Islet of Langerhans (tissue), 1 donor: ENCODE measurements around the gene YBX2.
"Not testable (repeated sequence)": the region's sequence is repeated elsewhere in the genome, so short reads cannot be mapped to it uniquely, and the experiment has no call there.

Source experiments
- FAIRE-seq: peaks from one replicate; lab custom pipeline; 2011; peaks lifted over from hg19 to GRCh38; lab: Jason Lieb, UNC

Gene YBX2

DNA sequence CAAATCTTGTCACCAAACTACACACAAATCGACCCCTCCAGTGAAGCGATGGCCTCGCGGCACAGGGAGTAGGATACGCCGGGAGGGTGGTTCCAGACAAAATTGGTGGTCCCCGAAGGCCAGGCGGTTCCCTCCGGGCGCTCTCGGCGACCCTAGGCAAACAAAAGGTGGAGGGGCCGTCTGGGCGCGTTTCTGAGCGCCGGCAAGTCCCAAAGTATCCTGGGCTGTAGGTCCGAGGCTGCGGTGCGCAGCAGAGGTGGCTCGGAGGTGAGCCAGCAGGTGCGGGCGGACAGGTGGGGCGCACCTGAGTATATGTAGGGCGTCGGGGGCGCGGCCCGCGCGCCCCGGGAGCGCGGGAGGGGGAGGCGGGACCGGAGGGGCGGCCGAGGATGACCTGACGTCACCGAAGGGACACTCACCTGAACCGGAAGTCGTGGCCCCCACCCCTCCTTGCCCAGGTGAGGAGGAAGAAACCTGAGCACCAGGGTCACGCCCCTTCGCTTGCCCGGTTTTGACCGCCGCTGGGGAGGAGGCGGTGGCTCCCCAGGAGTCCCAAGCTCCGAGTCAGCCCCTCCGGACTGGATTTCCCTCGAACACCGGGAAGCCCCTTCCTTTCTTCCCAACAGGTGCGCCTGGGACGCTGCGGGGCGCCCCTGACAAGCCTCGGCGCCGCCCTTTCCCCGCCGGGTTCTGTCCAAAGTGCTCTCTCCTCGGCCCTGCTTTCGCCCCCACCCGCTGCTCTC is 32.1 kb downstream of the YBX2 start, which contains the start of gene CLDN7:
Gene CLDN7 (minus strand): TSS at position 287 of the 743 bp plus-strand sequence. CDS start 435 bp downstream, outside the sequence.
- no peak for FAIRE-seq

DNA sequence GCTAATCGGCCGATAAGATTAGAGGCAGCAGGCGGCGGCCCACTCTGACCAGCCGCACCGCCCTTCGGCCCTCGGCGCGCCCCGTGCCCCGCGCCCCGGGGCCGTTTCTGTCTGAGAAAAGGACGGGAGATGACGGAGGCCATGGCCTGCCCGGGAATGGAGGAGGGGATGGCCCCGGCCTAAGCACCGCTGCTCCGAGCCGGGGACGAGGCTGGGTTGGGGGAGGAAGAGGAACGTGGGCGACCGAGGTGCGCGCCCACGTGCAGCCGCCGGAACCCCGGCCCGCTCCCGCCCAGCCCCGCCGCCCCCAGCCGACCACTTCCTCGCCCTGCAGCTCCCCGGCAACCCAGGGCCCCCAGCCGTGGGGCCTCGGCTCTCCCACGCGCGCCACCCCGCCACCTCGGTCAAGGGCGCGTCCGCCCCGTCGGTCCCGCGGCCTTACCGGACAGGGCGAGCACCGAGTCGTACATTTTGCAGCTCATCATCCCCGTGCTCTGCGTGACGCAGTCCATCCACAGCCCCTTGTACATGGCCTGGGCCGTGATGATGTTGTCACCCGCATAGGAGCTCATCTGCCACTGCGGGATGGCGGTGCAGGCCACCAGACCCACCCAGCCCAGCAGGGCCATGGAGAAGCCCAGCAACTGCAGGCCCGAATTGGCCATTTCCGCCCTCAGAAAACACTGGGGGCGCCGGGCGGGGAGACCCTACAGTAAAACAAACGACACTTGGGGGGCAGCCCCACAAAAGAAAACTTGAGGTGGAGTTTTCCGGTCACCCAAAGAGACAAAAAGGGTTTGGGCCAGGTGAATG is 32.9 kb downstream of the YBX2 start:
- FAIRE-seq = no peak

- no peak for FAIRE-seq
Observed at GRCh38 chr17:7260651-7261378, 33.6 kb downstream of the YBX2 start.

- no peak for FAIRE-seq
Observed at GRCh38 chr17:7260151-7260550, 34.3 kb downstream of the YBX2 start.

- no peak for FAIRE-seq
Observed at GRCh38 chr17:7259555-7259889, 34.9 kb downstream of the YBX2 start.

DNA sequence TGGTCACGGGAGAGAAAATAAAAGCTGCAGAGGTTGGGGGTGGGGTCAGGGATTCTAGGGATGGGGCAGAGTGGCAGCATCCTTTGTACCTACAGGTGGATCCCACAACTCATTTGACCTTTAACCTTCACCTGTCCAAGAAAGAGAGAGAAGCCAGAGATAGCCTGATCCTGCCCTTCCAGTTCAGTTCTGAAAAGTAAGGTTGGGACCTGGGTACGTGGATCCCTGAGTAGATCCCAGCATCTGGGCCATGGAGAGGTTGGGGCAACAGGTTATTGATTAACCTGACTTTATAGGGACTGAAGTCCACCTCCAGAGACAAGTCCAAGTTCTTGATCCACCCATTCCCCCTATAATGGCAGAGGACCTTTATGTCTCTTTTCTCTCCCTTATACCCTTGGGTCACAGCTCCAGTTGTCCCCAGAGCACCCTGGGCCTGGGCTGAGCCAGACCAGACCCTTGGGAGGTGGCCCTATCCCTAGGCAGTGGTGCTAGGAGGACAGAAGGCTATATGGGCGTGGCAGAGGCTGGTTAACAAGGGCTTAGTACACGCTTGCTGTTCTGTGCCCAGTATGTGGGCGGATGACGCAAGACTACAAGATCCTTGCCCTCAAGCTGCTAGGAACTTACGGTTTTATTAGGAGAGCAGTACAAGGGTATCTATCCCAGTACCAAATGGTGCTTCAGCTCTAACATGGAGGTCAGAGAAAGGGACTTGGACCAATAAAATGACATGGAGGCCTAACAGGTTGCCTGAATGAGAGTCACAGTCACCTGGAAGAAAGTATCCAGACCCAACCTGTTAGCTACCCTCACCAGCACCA is 35.5 kb downstream of the YBX2 start:
- no peak for FAIRE-seq

- no peak for FAIRE-seq
Observed at GRCh38 chr17:7256766-7257456, 37.5 kb downstream of the YBX2 start.

DNA sequence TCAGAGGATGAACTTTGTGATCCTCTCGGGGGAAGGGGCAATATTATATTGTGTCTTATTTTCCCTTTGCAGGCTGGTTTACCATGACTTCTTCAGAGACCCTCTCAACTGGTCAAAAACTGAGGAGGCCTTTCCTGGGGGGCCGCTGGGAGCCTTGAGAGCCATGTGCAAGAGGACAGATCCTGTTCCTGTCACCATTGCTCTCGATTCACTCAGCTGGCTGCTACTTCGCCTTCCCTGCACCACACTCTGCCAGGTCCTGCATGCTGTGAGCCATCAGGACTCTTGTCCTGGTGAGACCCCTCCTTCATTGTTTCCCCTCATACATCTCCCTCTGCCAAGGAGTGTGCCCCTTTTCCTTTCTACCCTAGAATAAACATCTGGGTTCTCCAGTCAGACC is 39.9 kb downstream of the YBX2 start:
- FAIRE-seq = no peak

DNA sequence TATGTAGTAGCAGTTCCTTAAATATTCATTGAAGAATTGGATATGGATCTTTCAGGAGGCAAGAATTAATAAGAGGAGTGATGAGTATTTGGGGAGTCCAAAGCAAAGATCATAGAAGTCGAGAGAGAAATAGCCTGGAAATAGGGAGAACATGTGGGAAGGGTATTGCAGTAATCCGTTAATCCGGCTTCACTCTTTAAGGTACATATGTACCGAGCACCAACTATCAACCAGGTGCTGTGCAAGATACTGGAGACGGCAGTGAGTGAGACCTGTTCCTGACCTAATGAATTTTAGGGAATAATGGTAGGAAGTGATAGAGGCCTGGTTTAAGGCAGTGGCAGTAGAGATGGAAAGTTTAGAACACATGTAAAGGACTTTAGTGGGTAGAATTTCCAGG is 41.4 kb downstream of the YBX2 start:
- no peak for FAIRE-seq

DNA sequence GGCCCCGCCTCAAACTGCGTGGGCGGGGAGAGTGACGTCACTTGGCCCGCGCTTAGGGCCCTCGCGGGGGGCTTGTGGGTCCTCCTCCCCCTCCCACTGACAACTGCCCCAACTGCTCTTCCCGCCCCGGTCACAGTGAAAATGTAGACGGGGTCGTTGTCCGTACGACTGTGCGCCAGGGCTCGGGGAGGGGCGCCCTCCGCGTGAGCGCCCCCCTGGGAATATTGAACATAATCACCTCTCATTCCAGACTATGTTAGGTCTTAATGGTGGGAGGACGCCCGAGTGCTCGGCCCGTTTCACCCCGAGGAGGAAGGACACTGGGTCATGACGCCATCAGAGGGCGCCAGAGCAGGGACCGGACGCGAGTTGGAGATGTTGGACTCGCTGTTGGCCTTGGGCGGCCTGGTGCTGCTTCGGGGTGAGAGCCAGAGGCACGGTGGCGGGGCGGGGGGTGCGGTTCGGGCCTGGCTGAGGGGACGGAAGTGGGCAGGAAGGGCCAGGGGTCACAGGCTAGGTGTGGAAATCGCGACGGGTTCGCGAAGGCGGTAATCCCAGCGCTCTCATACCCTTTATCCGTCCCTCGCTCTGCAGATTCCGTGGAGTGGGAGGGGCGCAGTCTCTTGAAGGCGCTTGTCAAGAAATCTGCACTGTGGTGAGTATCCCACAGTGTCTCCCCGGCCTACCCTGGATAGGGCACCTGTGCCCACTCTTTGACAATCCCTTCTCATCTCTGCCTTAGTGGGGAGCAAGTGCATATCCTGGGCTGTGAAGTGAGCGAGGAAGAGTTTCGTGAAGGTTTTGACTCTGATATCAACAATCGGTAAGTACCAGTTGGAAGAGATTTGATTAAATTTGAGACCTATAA is 42.0 kb downstream of the YBX2 start, which contains the start of gene ELP5:
Gene ELP5 (plus strand): TSS at position 40 of the 868 bp plus-strand sequence. CDS start 336 bp downstream, at position 376.
- FAIRE-seq = no peak

GRCh38 chr17:7251661-7252175 is 42.7 kb downstream of the YBX2 start, which contains the start of gene CTDNEP1:
Gene CTDNEP1 (minus strand): TSS chr17:7251734. CDS start chr17:7251296, 438 bp downstream.
- FAIRE-seq = peak; percentile 96

- no peak for FAIRE-seq
Observed at GRCh38 chr17:7250695-7251627, 43.5 kb downstream of the YBX2 start.

DNA sequence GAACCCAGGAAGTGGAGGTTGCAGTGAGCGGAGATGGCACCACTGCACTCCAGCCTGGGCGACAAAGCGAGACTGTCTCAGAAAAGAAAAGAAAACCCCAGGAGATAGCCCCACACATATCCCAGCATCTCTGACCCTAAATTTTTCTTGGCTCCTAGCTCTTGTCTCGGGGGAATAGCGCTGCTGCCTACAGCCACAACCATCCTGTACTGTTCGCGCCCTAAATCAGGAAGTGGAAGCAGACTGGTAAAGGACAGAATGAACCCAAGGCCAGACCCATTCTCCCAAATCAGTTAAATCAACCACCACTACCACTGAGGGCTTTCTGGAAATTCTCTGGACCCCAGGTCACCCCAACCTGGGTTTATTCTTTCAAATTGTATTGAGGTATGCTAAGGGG is 44.6 kb downstream of the YBX2 start:
- FAIRE-seq = no peak

DNA sequence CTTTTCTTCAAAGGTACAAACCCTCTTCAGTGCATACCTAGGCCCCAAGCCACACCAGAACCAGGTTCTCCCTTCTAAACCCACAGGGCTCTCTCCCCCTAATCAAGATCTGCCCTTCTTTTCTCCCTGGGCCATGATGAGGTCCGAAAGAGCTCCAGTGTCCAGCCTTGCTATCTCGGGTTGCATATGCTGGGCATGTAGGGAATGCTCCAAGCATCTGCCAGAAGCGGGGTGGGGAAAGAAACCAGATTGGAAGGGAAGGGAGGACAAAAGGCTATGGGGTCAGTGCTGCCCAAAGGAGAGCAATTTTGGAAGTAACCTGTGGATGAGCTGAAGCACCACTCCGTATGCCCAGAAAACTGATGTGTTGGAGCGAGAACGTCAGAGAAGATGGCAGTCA is 45.2 kb downstream of the YBX2 start:
- FAIRE-seq = no peak

DNA sequence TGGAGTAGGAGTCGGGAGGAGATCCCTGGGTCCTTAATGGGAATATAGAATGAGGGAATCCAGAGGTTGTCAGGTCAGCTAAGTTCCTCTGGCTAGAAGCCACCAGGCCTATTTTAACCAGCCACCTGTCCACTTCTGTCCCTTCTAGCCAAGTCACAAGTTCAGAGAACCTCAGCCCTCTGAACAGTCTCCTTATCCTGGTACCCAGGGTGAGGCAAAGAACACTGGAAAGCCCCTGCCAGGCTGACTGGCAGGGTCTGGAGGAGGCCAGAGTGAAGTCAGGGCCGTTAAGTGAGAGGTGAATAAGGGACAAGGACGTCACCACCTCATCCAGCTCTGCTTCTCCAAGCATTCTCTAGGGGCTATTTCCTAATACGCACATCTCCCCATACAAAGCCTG is 45.6 kb downstream of the YBX2 start:
- FAIRE-seq = no peak

DNA sequence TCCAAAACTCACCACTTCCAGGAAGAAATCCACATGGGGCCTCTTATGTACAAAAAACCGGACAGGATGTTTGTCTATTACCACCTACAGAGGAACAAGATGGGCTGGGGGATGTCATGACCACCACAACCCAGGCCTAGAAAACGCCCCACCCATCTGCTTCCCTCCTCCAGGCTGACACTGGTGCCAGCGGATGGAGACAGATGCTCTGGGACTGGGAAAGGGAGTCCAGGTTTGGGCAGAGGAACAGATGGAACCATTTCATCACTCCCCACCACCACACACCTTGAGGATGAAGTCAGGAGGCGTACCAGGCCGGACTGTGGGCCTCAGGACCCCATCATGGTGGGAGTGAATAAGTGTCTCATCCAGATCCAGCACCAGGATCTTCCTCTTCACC is 47.7 kb downstream of the YBX2 start:
- no peak for FAIRE-seq

GRCh38 chr17:7243838-7244237 is 50.6 kb downstream of the YBX2 start:
- not testable (repeated sequence) for FAIRE-seq

DNA sequence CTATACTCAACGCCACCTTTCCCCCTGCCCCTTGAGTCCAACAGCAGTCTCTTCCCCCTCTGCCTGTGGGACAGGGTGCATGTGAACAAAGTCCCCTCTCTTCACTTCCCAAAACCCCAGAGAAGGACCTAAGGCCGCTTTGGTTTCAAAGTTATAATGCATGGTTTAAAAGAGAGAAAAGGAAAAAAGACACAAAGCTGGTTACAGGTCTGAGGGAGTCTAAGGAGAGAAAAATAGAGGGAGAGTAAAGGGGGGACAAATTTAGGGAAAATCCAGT is 51.0 kb downstream of the YBX2 start:
- no peak for FAIRE-seq
